OCI-LY7 (cell line): Measurements from ENCODE around the gene PLXNC1. TPM values are rescaled to one million over a fixed set of nuclear protein-coding genes. Genes with fewer than 3 reads are reported as not detected.

Source experiments
- BruUV-seq: library from RNA; stranded (reverse); fragments of 400-500 nt; replicated peaks from 2 replicates; lab custom pipeline; 2021; lab: Mats Ljungman, UMichigan
- CTCF ChIA-PET: fragments of 300-600 bp; sonication (Branson Sonifier 250); formaldehyde crosslinking; loops from one replicate; lab custom pipeline; 2022; ENCODE audit warnings: antibody characterized with exemption; ENCODE audit not compliant: unreplicated experiment; lab: Charles Lee
- POLR2A ChIA-PET: fragments of 300-600 bp; sonication (Branson Sonifier 250); formaldehyde crosslinking; loops from one replicate; lab custom pipeline; 2022; ENCODE audit warnings: antibody characterized with exemption; lab: Charles Lee
- DNase-seq: peaks from one replicate; pipeline ENCODE4 v3.0.0-alpha.2; 2015; ENCODE audit warnings: low spot score
- H2AFZ ChIP-seq: fragments of 200-600 bp; sonication (generic), shearing (Covaris generic); 2 replicates; pipeline ENCODE4 v1.6.1; 2014; ENCODE audit warnings: mild to moderate bottlenecking, antibody characterized with exemption, low read length, moderate library complexity
- H3K27ac ChIP-seq: fragments of 200-600 bp; sonication (generic); 2 replicates; pipeline ENCODE4 v1.5.1; 2014; ENCODE audit warnings: mixed run types, low read depth, mild to moderate bottlenecking, moderate library complexity, low read length, inconsistent platforms; ENCODE audit not compliant: poor library complexity, severe bottlenecking
- H3K36me3 ChIP-seq: fragments of 200-600 bp; sonication (generic); 2 replicates; pipeline ENCODE4 v1.6.1; 2014; ENCODE audit warnings: mild to moderate bottlenecking, antibody characterized with exemption, low read length, moderate library complexity, mixed read lengths; ENCODE audit not compliant: insufficient read depth
- H3K4me1 ChIP-seq: fragments of 200-600 bp; sonication (generic); 2 replicates; pipeline ENCODE4 v1.5.1; 2014; ENCODE audit warnings: mild to moderate bottlenecking, low read length; ENCODE audit not compliant: insufficient read depth, poor library complexity, severe bottlenecking
- H3K4me2 ChIP-seq: fragments of 200-600 bp; sonication (generic); 2 replicates; pipeline ENCODE4 v1.6.1; 2014; ENCODE audit warnings: mild to moderate bottlenecking, low read length
- H3K4me3 ChIP-seq: fragments of 200-600 bp; sonication (generic); 2 replicates; pipeline ENCODE4 v1.5.1; 2014; ENCODE audit warnings: mild to moderate bottlenecking, low read depth, low read length; ENCODE audit not compliant: poor library complexity, severe bottlenecking
- H3K79me2 ChIP-seq: fragments of 200-600 bp; sonication (generic); 2 replicates; pipeline ENCODE4 v1.6.1; 2016; ENCODE audit warnings: low read depth, mild to moderate bottlenecking, low read length, moderate library complexity, mixed read lengths; ENCODE audit not compliant: insufficient read depth
- H3K9me2 ChIP-seq: fragments of 200-600 bp; sonication (generic); 2 replicates; pipeline ENCODE4 v1.6.1; 2016; ENCODE audit warnings: mild to moderate bottlenecking, low read length, mixed read lengths; ENCODE audit not compliant: insufficient read depth
- H3K9me3 ChIP-seq: fragments of 200-600 bp; sonication (generic); 2 replicates; pipeline ENCODE4 v1.6.1; 2014; ENCODE audit warnings: mild to moderate bottlenecking, mixed run types, low read length, mixed read lengths
- H4K20me1 ChIP-seq: fragments of 200-600 bp; sonication (generic); 2 replicates; pipeline ENCODE4 v1.6.1; 2014; ENCODE audit warnings: mild to moderate bottlenecking, antibody characterized with exemption, low read length, moderate library complexity, mixed read lengths; ENCODE audit not compliant: insufficient read depth
- EZH2phosphoT487 ChIP-seq: fragments of 200-600 bp; sonication (generic); IDR thresholded peaks from 2 replicates; pipeline ENCODE4 v1.6.1; 2018; ENCODE audit warnings: low read depth, borderline replicate concordance, mild to moderate bottlenecking, mixed run types, antibody characterized with exemption, low read length, moderate library complexity, mixed read lengths
- intact Hi-C: fragments of 100-400 bp; cut with micrococcal nuclease; formaldehyde crosslinking; loops from one replicate; pipeline ENCODE4 v1.10.0; 2022; ENCODE audit not compliant: unreplicated experiment
- total RNA-seq, 2 experiments: library from RNA; depleted of rRNA in 1 of 2; stranded (reverse); fragments of >200 nt in 1 of 2; shearing (Covaris generic) in 1 of 2; gene quantifications; 2 replicates each; pipeline ENCODE4 v1.2.3, GENCODE V29; 2014 to 2022
- TF ChIP-seq, protein P1 (sequence below): fragments of 200-600 bp; sonication (generic); conservative IDR thresholded peaks from 2 replicates; pipeline ENCODE4 v1.5.1; 2014; ENCODE audit warnings: mild to moderate bottlenecking, antibody characterized with exemption, low read length, moderate library complexity, mixed read lengths

Gene PLXNC1
- total RNA-seq, 2 experiments from 2014 or later = 4.5 to 8.0 TPM

DNA sequence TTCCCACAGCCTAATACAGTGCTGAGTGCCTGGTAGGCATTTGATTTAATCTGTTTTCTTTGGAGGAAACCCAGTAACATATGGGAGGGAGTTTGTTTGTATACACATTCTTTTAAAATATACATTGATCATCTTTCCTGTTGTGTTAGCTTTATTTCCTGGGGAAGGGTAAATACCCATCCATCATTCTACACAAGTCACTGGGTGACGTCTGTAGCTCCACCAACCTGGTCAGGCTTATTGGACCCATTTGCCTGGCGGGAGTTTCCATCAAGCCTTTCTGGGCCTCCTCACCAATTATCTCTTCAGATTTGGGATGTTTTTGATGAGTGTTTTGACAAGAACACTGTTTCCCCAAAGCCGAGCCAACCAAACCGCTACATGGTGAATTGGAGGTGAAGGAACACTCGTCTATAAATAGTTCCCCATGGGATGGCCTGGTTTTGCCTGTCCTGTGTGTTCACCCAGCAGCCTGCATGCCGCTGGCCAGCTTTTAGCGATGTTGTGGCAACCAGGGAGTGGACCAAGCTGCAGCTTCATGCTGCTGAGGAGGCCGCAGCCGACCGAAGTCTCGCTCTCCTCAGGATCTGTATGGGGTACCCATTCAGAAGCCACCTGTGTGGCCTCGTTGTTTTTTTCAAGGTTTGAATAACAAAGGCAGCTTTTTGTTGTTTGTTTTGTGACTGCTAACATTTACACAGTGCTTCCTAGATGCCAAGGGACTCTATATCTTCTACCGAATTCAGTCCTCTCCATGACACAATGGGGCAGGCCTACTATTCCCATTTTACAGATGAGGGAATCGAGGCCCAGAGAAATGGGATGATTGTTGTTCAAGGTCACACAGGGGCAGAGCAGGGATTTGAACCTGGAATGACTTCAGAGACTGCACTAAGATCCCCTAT is 22.6 kb downstream of the PLXNC1 start:
- ChIA-PET CTCF (interaction anchor here (0.6 kb wide), 1 partner anchor 23 kb away, joined by 7 read pairs; no protein-coding TSS in a partner anchor), POLR2A (interaction anchor here (0.6 to 1.4 kb wide), 3 partner anchors 10 to 13 kb away, joined by 3 to 5 read pairs (median 3); no protein-coding TSS in a partner anchor)
- H2AFZ ChIP-seq = no peak overlapping the region
- H3K4me1 ChIP-seq = peaks cover 36% of the 10 kb centered on the region
- no peaks in the 10 kb centered on the region for H3K9me3 ChIP-seq
- TF ChIP-seq, protein P1, sequence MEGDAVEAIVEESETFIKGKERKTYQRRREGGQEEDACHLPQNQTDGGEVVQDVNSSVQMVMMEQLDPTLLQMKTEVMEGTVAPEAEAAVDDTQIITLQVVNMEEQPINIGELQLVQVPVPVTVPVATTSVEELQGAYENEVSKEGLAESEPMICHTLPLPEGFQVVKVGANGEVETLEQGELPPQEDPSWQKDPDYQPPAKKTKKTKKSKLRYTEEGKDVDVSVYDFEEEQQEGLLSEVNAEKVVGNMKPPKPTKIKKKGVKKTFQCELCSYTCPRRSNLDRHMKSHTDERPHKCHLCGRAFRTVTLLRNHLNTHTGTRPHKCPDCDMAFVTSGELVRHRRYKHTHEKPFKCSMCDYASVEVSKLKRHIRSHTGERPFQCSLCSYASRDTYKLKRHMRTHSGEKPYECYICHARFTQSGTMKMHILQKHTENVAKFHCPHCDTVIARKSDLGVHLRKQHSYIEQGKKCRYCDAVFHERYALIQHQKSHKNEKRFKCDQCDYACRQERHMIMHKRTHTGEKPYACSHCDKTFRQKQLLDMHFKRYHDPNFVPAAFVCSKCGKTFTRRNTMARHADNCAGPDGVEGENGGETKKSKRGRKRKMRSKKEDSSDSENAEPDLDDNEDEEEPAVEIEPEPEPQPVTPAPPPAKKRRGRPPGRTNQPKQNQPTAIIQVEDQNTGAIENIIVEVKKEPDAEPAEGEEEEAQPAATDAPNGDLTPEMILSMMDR = no peak
- no peak for TF ChIP-seq EZH2phosphoT487
- H3K4me3 ChIP-seq = no peak overlapping the region
- no TSS peak for BruUV-seq
- no peaks in the 10 kb centered on the region for H3K36me3 ChIP-seq
- no peaks in the 10 kb centered on the region for H3K79me2 ChIP-seq
- H4K20me1 ChIP-seq = no peaks in the 10 kb centered on the region
- no peaks in the 10 kb centered on the region for H3K9me2 ChIP-seq
- H3K27ac ChIP-seq = no peak overlapping the region
- DNase-seq = no peak
- H3K4me2 ChIP-seq = no peak overlapping the region
- intact Hi-C loops = loop anchor here (5.0 kb wide), 1 partner anchor 71 kb away; no protein-coding TSS in a partner anchor

DNA sequence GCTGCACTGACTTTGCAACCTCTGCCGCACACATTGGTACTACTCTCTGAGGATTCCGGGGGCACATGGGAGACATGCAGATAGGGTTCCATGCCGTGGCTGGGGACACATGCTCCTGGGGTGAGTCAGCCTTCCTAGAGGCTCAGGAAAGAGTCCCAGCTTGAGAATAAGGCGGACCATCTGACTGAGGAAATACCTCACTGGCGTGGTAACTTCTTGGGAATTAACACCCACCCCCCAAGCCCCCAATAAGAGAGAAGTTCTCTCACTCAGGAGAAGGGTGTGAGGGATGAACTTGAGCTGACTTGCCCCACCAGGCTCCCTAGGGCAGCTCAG is 23.2 kb downstream of the PLXNC1 start:
- no peak for DNase-seq
- H3K4me1 ChIP-seq = peaks cover 40% of the 10 kb centered on the region
- ChIA-PET POLR2A (interaction anchor here (0.6 to 1.4 kb wide), 3 partner anchors 10 to 13 kb away, joined by 3 to 5 read pairs (median 3); no protein-coding TSS in a partner anchor), CTCF (interaction anchor here (0.6 kb wide), 1 partner anchor 24 kb away, joined by 7 read pairs; no protein-coding TSS in a partner anchor)
- no peak for TF ChIP-seq EZH2phosphoT487
- TF ChIP-seq, protein P1 = no peak
- no peaks in the 10 kb centered on the region for H3K9me3 ChIP-seq
- H4K20me1 ChIP-seq = no peaks in the 10 kb centered on the region
- H3K9me2 ChIP-seq = no peaks in the 10 kb centered on the region
- H2AFZ ChIP-seq = no peak overlapping the region
- H3K36me3 ChIP-seq = no peaks in the 10 kb centered on the region
- BruUV-seq = no TSS peak
- H3K4me2 ChIP-seq = no peak overlapping the region
- intact Hi-C loops = loop anchor here (5.0 kb wide), 1 partner anchor 71 kb away; no protein-coding TSS in a partner anchor
- H3K4me3 ChIP-seq = no peak overlapping the region
- H3K27ac ChIP-seq = no peak overlapping the region
- no peaks in the 10 kb centered on the region for H3K79me2 ChIP-seq
